ENCODE measurements around the gene ANAPC2. TPM values are rescaled to one million over a fixed set of nuclear protein-coding genes. Genes with fewer than 3 reads are reported as not detected.
A peak's percentile ranks its signal among the peaks of the same experiment; 100 is the strongest.

Gene ANAPC2
- polyA plus RNA-seq, 2 of the 4 experiments (the other 2 are of a cell fraction): 17.5 to 40.7 TPM

- no peak overlapping the region for H3K4me3 ChIP-seq
- DNase-seq (ENCODE audit: low read depth in 1 of 2, low spot score in 1 of 2) (no peak), FAIRE-seq (no peak), ATAC-seq (no peak)
- ChIA-PET CTCF (interaction anchor here (1.0 to 5.3 kb wide), 12 partner anchors 9 to 131 kb away, joined by 3 to 32 read pairs (median 4); partner anchors contain the start of genes ANAPC2, CYSRT1, LRRC26 and RNF224), POLR2A (interaction anchor here (0.6 to 1.5 kb wide), 2 partner anchors 9 to 655 kb away, joined by 3 to 11 read pairs; partner anchors contain the start of genes ANAPC2 and SSNA1)
- peak overlapping the region; percentile 97; the same call in 2 of the 3 replicates for H3K4me2 ChIP-seq
- TF ChIP-seq REST (IDR thresholded peaks at IDR 0.05): no peak
- no peak for TF ChIP-seq HES2 (IDR thresholded peaks at IDR 0.05)
- TF ChIP-seq ESRRA (IDR thresholded peaks at IDR 0.05; ENCODE audit: borderline replicate concordance, low read length): no peak
- no peak for TF ChIP-seq CBX2 (IDR thresholded peaks at IDR 0.05; ENCODE audit: borderline replicate concordance, low read depth)
- TF ChIP-seq EP300 (IDR thresholded peaks at IDR 0.05): no peak
- H3K9me3 ChIP-seq: no peaks in the 10 kb centered on the region
- H3K27ac ChIP-seq: no peak overlapping the region
- WGBS (ENCODE audit: missing lambda C conversion rate): 85% methylated on average over 11 of the region's 19 CpGs
- H3K4me1 ChIP-seq: peaks cover 45% of the 10 kb centered on the region
These were observed 9.9 kb upstream of the ANAPC2 start for GRCh38 chr9:137198051-137198901.

- ChIA-PET CTCF (interaction anchor here (1.2 to 11.5 kb wide), 7 partner anchors 9 to 132 kb away, joined by 3 to 156 read pairs (median 5); partner anchors contain the start of genes LRRC26, RNF224, TMEM210 and TOR4A), POLR2A (interaction anchor here (0.9 kb wide), 1 partner anchor 66 kb away, joined by 3 read pairs; no protein-coding TSS in a partner anchor)
- DNase-seq (ENCODE audit: low read depth in 1 of 2, low spot score in 1 of 2) (no peak), ATAC-seq (no peak), FAIRE-seq (no peak)
- 0 out of 3 replicates have a peak overlapping the region, but pooled peaks have one; percentile 3 for H3K4me2 ChIP-seq
- no peak overlapping the region for H3K4me3 ChIP-seq
- H3K4me1 ChIP-seq: peaks cover 38% of the 10 kb centered on the region
- WGBS (ENCODE audit: missing lambda C conversion rate): 66% methylated on average over 16 of the region's 21 CpGs
- H3K27ac ChIP-seq: 0 out of 6 replicates have a peak overlapping the region, but pooled peaks of 1 of the 2 experiments have one; percentile 2
- no peak for TF ChIP-seq REST (IDR thresholded peaks at IDR 0.05)
- no peak for TF ChIP-seq ZFP36 (IDR thresholded peaks at IDR 0.05; ENCODE audit: borderline replicate concordance, partially characterized antibody)
- no peak for TF ChIP-seq CHD4 (IDR thresholded peaks at IDR 0.05; ENCODE audit: borderline replicate concordance)
- no peak for TF ChIP-seq MAX (IDR thresholded peaks at IDR 0.05)
- TF ChIP-seq GATA3 (IDR thresholded peaks at IDR 0.05; ENCODE audit: borderline replicate concordance): no peak
- no peak for TF ChIP-seq FOSB (CRISPR knock-in tag; IDR thresholded peaks at IDR 0.05)
- no peak for TF ChIP-seq HOXA7 (CRISPR knock-in tag; IDR thresholded peaks at IDR 0.05)
- no peak for TF ChIP-seq HOXB5 (CRISPR knock-in tag; IDR thresholded peaks at IDR 0.05)
- no peak for TF ChIP-seq HEYL (CRISPR knock-in tag; IDR thresholded peaks at IDR 0.05)
- H3K9me3 ChIP-seq: no peaks in the 10 kb centered on the region
These were observed 7.3 kb upstream of the ANAPC2 start for GRCh38 chr9:137195525-137196220.
